Activated T-cell treated with anti-CD3 and anti-CD28 coated beads for 48 hours (primary cell): Measurements from ENCODE around the gene PHACTR3.

Experiments
- DNase-seq: peaks from one replicate; pipeline ENCODE4 v3.0.0-alpha.2; 2020; ENCODE audit warnings: low read depth

PHACTR3 gene

GRCh38 chr20:59735486-59735885 is 131.1 kb downstream of the PHACTR3 start:
- DNase-seq: no peak

DNA sequence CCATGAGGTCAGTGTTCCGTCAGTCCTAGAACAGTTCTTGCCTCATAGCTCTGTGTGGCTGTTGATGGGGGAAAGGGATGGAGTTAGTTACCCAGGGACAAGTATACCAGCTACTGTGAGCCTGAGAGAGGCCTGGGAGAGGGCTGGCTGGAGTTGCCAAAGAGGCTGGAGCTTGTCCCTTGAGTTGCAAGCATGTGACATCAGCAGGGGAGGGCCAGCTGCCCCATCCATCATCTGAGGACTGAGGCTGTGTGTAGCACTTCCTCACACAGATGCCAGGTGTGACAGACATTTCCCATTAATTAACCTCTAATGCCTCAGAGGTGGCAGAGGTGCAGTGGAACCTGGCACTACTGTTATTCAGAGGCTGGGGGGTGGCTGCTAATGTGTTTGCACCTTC is 131.6 kb downstream of the PHACTR3 start:
- DNase-seq: no peak

DNA sequence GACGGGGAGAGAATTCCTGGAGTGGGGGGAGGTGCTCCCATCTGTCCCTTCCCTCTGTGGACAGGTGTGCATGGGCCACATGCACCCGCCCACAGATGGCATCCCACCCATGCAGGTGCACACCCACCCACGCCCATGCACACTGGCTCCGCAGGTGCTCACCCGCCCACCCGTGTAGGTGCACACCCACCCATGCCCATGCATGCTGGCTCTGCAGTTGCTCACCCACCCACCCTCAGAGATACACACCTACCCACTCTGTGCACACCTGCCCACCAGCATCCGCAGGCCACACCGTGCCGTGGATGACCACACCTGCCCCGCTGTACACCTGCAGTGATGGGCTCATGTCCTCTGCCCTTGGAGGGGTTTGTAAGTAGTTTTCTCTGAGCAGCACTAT is 132.0 kb downstream of the PHACTR3 start:
- no peak for DNase-seq

GRCh38 chr20:59737073-59737666 is 132.8 kb downstream of the PHACTR3 start:
- no peak for DNase-seq

- no peak for DNase-seq
Observed at GRCh38 chr20:59737816-59738215, 133.5 kb downstream of the PHACTR3 start.

- DNase-seq: no peak
Observed at GRCh38 chr20:59738851-59739250, 134.5 kb downstream of the PHACTR3 start.

GRCh38 chr20:59740621-59741020 is 136.3 kb downstream of the PHACTR3 start:
- no peak for DNase-seq

GRCh38 chr20:59741073-59741472 is 136.7 kb downstream of the PHACTR3 start:
- DNase-seq: no peak

DNA sequence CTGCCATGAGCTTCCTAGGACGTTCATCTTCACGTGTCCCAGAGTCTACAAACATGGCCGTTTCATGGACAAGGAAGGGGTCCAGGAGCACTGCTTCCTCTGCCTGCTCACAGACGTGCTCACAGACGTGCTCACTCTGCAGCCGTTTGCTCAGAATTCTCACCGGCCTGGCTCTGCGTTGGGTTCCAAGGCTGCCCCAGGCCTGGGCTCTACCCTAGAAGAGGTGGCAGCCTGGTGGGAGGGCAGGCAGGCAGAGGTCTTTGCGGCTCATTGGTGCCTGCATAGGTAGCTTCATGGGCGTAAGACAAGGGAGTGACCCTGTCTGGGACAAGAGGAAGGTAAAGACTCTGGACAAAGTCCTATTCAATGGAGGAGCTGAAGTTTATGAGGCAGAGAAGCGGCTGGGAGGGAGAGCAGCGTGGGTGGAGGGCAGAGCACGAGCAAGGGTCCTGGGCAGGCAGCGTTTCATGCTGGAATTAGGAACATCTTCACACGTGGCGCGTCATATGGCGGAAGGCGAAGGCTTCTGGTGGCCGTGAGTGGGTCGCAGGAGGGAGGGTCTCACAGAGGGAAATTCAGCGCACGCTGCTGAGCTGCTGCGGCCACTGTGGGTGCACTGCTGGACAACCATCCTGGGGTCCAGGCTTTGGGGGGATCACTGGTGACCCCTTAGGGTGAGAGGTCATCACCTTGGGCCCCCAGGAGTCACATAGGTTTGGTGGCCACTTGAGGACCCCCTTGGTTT is 138.2 kb downstream of the PHACTR3 start:
- DNase-seq: no peak

DNA sequence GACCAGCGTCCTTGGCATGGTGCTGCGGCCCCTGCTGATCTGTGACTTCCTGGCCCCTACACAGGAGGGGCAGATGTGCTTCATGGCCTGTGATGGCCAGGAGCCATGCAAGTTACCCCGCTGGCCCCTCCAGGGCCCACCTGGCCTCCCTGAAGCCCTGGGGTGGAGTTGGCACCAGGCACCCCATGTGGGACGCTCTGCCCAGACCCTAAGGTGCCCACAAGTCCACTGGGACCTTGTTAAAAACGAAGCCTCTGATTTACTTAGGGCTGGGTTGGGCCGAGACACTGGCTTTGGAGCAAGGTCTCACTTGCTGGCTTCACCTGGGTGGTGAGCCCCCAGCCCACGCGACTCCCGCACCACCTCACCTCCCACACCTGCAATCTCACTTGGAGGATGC is 139.0 kb downstream of the PHACTR3 start:
- no peak for DNase-seq

GRCh38 chr20:59743767-59744485 is 139.6 kb downstream of the PHACTR3 start:
- no peak for DNase-seq

DNA sequence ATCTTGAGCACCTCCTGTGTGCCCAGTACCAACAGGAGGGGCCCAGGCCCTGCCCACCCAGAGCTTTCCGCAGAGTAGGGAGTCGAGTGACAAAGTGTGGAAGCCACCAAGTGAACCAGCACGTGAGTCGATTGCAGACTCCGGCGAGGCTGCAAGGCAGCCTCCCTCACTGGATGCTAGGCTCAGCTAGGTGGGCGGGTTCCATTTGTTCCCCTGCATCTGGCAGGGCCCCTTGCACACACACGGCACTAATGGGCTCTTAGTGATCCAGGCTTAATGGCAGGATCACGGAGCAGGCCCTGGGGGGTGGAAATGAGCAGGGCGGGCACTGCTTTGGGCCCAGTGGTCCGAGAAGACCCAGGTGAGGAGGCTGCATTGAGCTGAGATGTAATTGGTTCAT is 140.4 kb downstream of the PHACTR3 start:
- no peak for DNase-seq

GRCh38 chr20:59745201-59745600 is 140.9 kb downstream of the PHACTR3 start:
- no peak for DNase-seq

GRCh38 chr20:59745716-59746115 is 141.4 kb downstream of the PHACTR3 start:
- no peak for DNase-seq

- DNase-seq: no peak
Observed at GRCh38 chr20:59746155-59746554, 141.8 kb downstream of the PHACTR3 start.

DNA sequence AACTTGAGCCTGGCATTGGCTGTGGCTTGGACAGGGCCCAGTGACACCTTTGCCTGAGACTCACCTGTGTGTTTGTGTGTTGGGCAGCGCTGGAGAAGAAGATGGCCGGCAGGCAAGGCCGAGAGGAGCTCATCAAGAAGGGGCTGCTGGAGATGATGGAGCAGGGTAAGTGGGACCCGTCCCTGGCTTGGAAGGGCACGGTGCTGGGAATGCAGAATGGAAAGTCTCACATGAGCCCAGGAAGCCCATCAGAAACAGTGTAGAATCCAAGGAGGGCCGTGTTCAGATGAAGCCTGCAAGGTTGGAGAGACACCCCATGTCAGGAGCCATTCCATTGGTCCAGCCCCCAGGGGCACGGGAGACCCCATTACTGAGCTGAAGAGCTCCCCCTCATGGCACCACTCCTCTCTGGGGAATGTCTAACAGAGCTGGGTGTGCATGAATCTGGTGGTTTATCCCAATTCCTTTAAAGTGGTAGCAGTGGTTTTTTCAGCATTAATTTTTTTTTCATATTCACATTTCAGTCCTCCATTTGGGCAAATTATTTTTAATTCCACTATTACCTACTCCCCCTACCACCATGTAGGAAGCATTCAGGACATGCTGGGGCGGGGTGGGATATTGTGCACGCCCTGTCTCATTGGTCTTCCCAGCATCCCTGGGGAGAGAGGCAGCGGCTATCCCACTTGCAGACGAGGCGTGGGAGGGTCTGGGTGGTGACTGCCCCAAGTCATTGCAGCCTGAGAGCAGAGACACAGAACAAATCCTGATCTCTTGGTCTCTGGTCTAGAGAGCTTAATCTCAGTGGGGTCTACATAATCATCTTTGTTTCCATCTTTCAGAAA is 143.6 kb downstream of the PHACTR3 start:
- DNase-seq: no peak

- no peak for DNase-seq
Observed at GRCh38 chr20:59748619-59749191, 144.4 kb downstream of the PHACTR3 start.

- no peak for DNase-seq
Observed at GRCh38 chr20:59749301-59749700, 145.0 kb downstream of the PHACTR3 start.

DNA sequence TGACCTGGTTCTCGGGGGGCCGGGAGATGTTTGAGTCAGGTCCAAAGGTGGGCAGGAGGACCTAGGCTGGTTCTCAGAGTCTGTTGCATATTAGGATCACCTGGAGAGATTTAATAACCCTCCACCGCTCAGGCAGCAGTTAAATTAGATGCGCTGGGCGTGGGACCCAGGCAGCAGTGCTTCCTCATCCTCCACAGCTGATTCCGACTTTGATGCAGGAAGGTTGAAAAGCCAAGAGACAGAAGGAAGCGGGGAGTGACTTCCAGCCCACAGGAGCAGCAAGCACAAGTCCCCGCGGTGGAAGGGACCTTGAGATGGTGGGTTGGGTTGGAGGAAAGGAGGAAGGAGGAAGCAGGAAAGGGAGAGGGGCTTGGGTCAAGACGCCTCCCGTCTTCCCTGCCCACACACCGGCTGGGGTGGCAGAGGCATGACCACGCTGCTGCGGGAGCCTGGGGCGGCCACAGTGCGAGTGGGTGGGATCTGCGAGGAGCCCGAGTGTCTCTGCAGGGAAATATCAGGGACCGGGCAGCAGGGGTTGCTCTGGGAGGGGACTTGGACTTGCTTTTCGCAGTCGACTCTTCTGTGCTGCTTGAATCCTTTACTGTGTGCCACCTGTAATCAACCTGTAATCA is 146.0 kb downstream of the PHACTR3 start:
- no peak for DNase-seq

DNA sequence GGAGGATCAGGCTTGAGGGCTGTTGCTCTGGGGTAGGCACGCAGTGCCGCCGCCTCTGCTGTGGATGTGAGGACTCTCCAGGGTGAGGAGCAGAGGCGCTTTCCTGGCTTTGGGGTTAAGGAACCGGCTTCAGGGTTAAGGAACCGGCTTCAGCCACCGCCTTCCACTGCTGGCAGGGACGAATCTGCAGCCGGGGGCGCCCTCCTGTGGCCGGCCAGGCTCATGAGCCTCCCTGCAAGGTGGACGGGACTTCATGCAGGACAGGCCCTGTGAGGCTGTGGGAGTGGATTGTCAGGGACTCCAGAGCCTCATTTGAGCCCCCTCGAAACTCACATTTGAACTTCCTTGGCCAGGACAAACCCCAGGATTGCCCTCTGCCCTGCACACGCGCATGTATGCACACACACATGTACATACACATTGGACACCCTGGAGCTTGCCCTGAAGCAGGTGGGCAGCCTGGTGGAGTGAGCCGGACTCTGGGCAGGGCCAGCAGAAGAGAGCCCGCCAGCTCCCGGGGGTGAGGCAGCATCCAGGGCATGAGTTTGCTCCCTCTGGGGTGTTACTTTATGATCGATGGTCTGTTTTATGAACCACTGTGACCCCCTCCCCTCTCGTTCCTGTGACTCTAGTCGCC is 146.9 kb downstream of the PHACTR3 start:
- DNase-seq: peak; percentile 33

- no peak for DNase-seq
Observed at GRCh38 chr20:59752101-59752586, 147.8 kb downstream of the PHACTR3 start.
